Pancreas (tissue), 10 donors: Measurements from ENCODE around the gene FBN3. TPM values are rescaled to one million over a fixed set of nuclear protein-coding genes. Genes with fewer than 3 reads are reported as not detected.

Experiments used
- ATAC-seq, 4 donors: fragments of 200-7000 bp; cut with Tn5 transposase; one replicate each; pipeline versions ENCODE4 v1.8.0 to v1.9.1; 2020; ENCODE audit warnings: mild to moderate bottlenecking in 4 of 4, moderate library complexity in 4 of 4
- DNase-seq, 6 donors: peaks; one replicate each; pipeline ENCODE4 v3.0.0-alpha.2; 2020
- FAIRE-seq: peaks from 2 replicates; lab custom pipeline; 2012; peaks lifted over from hg19 to GRCh38; lab: Jason Lieb, UNC
- H3K27ac ChIP-seq, 4 donors: fragments of 200-600 bp; sonication (generic); 1 replicate in 3 of 4; 2 replicates in 1 of 4; pipeline versions ENCODE4 v1.5.0 to v1.8.0; 2020
- H3K27me3 ChIP-seq, 4 donors: fragments of 200-600 bp; one replicate each; pipeline ENCODE4 v1.8.0; 2021
- H3K36me3 ChIP-seq, 3 donors: fragments of 200-600 bp; sonication (generic) in 1 of 3; one replicate each; pipeline versions ENCODE4 v1.5.0 to v1.8.0; 2020 to 2021
- H3K4me1 ChIP-seq, 3 donors: fragments of 200-600 bp; one replicate each; pipeline ENCODE4 v1.8.0; 2021
- H3K4me3 ChIP-seq, 4 donors: fragments of 200-600 bp; sonication (generic) in 2 of 4; one replicate each; pipeline versions ENCODE4 v1.5.0 to v1.8.0; 2020 to 2021
- H3K9me3 ChIP-seq, 4 donors: fragments of 200-600 bp; one replicate each; pipeline ENCODE4 v1.8.0; 2021
- WGBS, 2 donors: extraction: QIAGEN DNeasy Blood & Tissue Kit; methylation state at CpG; one replicate each; pipeline ENCODE4 v1.1.7; 2013; 5-methylcytosine and 5-hydroxymethylcytosine counted together
- intact Hi-C, 3 donors: fragments of 100-400 bp; cut with DNase I; formaldehyde crosslinking; loops; one replicate each; pipeline versions ENCODE4 v1.11.1 to v1.14.2; 2022
- polyA plus RNA-seq, 2 donors: library from polyadenylated mRNA; stranded (reverse); fragments of 200-250 nt; gene quantifications; one replicate each; pipeline ENCODE4 v1.2.3, GENCODE V29; 2013
- total RNA-seq, 6 donors: library from RNA; stranded (reverse); fragmentation: NEBNext Ultra II Directional in 4 of 6; extraction: Animal tissue kit (Norgen Biotek cat#: 25700) in 4 of 6; gene quantifications; one replicate each; pipeline versions ENCODE4 v1.2.1 to v1.2.4, GENCODE V29; 2021 to 2023
- TF ChIP-seq, protein P1 (sequence below), 4 donors: fragments of 200-600 bp; sonication (generic) in 3 of 4; IDR thresholded peaks; one replicate each; pipeline versions ENCODE4 v1.5.0 to v1.8.0; 2021; ENCODE audit warnings: antibody characterized with exemption in 4 of 4
- donor health status: healthy with polysubstance abuse.
- donor health status: DM: no; HTN: no; CAD: no; lungs with moderate emphysema.
- donor health status: DM: no; HTN: no; CAD: no.
- donor health status: control.
- donor health status: control.
- donor health status: Bipolar disorder and iron deficiency.
- donor health status: DM: yes; HTN: yes; CAD: no.
- donor health status: DM: no; HTN: no; CAD: no.
- donor health status: DM: no; HTN: no; CAD: no.
- donor health status: DM: yes; HTN: yes; CAD: no.

The FBN3 gene
- total and polyA plus RNA-seq, 8 donors: under 0.01 to 0.20 (median 0.03) TPM; not detected in 2

DNA sequence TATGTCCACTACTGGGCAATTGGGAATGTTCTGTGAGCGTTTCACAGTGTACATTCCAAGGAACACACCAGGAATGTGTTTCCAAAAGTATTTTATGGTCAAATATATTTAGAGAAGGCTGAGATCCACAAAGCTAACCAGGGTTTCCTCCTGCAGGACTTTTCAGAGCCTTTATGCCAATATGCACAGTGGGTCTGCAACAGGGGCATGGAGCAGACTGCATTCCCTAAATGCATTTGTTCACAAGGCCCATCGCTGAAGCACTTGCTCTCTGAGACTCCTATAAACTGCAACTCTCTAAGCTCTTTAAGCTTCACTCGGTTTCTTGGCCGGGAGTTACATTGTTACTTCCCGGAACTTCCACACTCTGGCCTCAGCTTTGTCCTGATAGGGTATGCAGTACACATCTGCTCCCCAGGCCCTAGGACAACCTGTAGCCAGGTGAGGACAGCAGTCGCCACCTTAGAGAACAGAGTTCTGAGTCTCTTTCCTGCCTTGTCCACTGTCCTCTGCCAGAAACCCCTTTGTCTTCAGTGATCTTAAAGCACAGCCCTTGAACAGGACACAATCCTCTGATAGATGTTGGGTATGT, 33.5 kb downstream of the FBN3 start:
- no peak overlapping the region for H3K27ac ChIP-seq
- DNase-seq (no peak), FAIRE-seq (no peak), ATAC-seq (no peak)
- WGBS, 2 donors: 71 to 87% methylated on average over 6 of the region's 6 CpGs
- no peaks in the 10 kb centered on the region for H3K9me3 ChIP-seq
- H3K4me1 ChIP-seq: no peaks in the 10 kb centered on the region
- H3K36me3 ChIP-seq: no peaks in the 10 kb centered on the region
- H3K27me3 ChIP-seq: no peaks in the 10 kb centered on the region
- intact Hi-C loops: no loop called here
- TF ChIP-seq, protein P1, sequence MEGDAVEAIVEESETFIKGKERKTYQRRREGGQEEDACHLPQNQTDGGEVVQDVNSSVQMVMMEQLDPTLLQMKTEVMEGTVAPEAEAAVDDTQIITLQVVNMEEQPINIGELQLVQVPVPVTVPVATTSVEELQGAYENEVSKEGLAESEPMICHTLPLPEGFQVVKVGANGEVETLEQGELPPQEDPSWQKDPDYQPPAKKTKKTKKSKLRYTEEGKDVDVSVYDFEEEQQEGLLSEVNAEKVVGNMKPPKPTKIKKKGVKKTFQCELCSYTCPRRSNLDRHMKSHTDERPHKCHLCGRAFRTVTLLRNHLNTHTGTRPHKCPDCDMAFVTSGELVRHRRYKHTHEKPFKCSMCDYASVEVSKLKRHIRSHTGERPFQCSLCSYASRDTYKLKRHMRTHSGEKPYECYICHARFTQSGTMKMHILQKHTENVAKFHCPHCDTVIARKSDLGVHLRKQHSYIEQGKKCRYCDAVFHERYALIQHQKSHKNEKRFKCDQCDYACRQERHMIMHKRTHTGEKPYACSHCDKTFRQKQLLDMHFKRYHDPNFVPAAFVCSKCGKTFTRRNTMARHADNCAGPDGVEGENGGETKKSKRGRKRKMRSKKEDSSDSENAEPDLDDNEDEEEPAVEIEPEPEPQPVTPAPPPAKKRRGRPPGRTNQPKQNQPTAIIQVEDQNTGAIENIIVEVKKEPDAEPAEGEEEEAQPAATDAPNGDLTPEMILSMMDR (IDR thresholded peaks at IDR 0.05): no peak
- H3K4me3 ChIP-seq: no peak overlapping the region

DNA sequence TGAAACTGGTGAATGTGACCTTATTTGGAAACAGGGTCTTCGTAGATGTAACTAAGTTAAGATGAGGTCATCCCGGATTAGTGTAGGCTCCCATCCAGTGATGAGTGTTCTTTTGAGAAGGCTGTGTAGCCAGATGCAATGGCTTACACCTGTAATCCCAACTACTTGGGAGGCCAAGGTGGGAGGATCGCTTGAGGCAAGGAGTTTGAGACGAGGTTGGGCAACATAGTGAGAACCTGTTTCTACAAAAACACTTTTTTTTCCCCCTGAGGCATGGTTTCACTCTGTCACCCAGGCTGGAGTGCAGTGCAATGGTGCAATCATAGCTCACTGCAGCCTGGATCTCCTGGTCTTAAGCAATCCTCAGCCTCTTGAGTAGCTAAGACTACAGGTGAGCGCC, 36.4 kb downstream of the FBN3 start:
- TF ChIP-seq, protein P1 (IDR thresholded peaks at IDR 0.05): no peak
- intact Hi-C loops: no loop called here
- ATAC-seq (no peak), DNase-seq (no peak), FAIRE-seq (no peak)
- Histone ChIP-seq H3K36me3 (no peaks in the 10 kb centered on the region), H3K9me3 (no peaks in the 10 kb centered on the region), H3K27ac (no peak overlapping the region), H3K4me1 (no peaks in the 10 kb centered on the region), H3K27me3 (no peaks in the 10 kb centered on the region), H3K4me3 (no peak overlapping the region)
- WGBS, 2 donors: 64 to 66% methylated on average over 5 of the region's 5 CpGs

DNA sequence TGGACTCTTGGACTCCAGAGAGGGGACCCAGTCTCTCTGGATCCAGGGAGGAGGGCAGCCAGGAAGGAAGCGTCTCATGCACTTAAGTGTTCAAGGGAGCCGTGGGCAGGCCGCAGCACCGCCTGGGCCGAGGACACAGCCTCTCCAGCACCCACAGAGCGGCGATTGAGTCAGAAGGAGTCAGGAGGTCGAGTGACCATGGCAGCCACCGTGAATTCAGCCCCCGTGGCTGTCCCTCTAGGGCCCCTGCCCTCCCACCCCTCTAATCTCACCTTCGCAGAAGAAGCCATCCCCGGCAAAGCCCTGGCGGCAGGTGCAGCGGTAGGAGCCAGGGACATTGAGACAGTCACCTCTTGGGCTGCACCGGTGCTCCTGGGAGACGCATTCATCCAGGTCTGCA, 38.0 kb downstream of the FBN3 start:
- Histone ChIP-seq H3K36me3 (no peaks in the 10 kb centered on the region), H3K9me3 (no peaks in the 10 kb centered on the region), H3K4me1 (no peaks in the 10 kb centered on the region), H3K4me3 (no peak overlapping the region), H3K27me3 (no peaks in the 10 kb centered on the region), H3K27ac (no peak overlapping the region)
- no peak for DNase-seq
- ATAC-seq: no peak
- FAIRE-seq: no peak
- 77 to 89% methylated on average over 15 to 16 of the region's 16 CpGs for WGBS, 2 donors
- intact Hi-C loops: no loop called here
- TF ChIP-seq, protein P1 (IDR thresholded peaks at IDR 0.05): no peak

DNA sequence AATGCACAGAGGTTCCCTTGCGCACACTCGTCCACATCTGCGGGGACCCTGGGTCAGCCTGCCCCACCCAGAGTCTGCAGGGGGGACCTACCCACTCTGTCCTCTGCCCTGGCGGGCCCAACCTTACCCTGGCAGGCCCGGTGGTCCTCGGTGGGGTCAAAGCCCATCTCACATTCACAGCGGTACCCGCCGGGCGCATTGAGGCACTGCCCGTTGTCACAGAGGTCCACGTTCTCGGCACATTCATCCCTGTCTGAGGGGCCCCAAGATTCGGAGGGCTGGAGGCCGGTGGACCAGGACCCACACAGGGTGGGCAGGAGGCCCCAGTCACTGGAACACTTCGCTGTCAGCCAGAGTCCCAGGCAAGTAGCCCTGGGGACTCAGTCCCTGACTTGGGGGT, 38.5 kb downstream of the FBN3 start:
- Histone ChIP-seq H3K4me3 (no peak overlapping the region), H3K36me3 (no peaks in the 10 kb centered on the region), H3K4me1 (no peaks in the 10 kb centered on the region), H3K9me3 (no peaks in the 10 kb centered on the region), H3K27ac (no peak overlapping the region), H3K27me3 (no peaks in the 10 kb centered on the region)
- DNase-seq (no peak), FAIRE-seq (no peak), ATAC-seq (no peak)
- whole genome bisulfite sequencing, 2 donors: 85 to 91% methylated on average over 16 of the region's 16 CpGs
- TF ChIP-seq, protein P1 (IDR thresholded peaks at IDR 0.05): no peak
- intact Hi-C loops: no loop called here

DNA sequence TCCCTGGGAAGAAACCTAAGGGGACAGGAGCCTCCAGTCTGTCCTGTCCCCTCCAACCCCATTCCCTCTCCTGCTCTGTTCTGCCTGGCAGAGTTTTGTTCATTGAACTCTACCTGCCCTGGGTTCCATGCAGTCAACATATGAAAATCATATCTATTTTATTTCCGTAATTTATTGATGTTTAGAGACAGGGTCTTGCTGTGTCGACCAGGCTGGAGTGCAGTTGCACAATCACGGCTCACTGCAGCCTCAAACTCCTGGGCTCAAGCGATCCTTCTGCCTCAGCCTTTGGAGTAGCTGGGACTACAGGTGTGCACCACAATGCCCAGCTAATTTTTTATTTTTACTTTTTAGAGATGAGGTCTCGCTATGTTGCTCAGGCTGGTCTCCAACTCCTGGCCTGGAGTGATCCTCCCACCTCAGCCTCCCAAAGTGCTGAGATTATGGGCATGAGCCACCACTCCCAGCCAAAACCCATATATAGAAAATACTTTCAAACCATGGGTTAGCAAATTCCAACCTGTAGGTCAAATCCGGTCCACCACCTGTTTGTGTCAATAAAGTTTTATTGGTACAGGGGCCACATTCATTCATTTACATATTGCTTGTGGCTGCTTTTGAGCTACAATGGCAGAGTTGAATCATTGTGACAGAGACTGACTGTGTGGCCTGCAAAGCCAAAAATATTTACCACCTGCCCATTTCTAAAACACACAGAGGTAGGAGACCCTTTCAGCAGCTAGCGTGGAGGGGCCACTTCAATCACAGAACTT, 39.3 kb downstream of the FBN3 start:
- Histone ChIP-seq H3K36me3 (no peaks in the 10 kb centered on the region), H3K9me3 (no peaks in the 10 kb centered on the region), H3K27me3 (no peaks in the 10 kb centered on the region), H3K4me1 (no peaks in the 10 kb centered on the region), H3K4me3 (no peak overlapping the region), H3K27ac (no peak overlapping the region)
- ATAC-seq (no peak), FAIRE-seq (no peak), DNase-seq (no peak)
- TF ChIP-seq, protein P1 (IDR thresholded peaks at IDR 0.05): no peak
- WGBS, 2 donors: 72 to 93% methylated on average over 7 of the region's 7 CpGs
- intact Hi-C loops: no loop called here
